Astrocyte (in vitro differentiated cells and primary cell): ENCODE data around the gene PDP2.

ENCODE experiments used
- EZH2 ChIP-seq: IDR thresholded peaks from 2 replicates; pipeline ENCODE4 v1.6.1; 2012; ENCODE audit warnings: mild to moderate bottlenecking, low read length, inconsistent platforms; ENCODE audit not compliant: insufficient read depth
- TF ChIP-seq, protein P1 (sequence below): IDR thresholded peaks from 2 replicates; pipeline ENCODE4 v1.5.1; 2011; ENCODE audit warnings: low read depth, mild to moderate bottlenecking, inconsistent platforms, low read length, moderate library complexity; ENCODE audit not compliant: insufficient read depth

DNA sequence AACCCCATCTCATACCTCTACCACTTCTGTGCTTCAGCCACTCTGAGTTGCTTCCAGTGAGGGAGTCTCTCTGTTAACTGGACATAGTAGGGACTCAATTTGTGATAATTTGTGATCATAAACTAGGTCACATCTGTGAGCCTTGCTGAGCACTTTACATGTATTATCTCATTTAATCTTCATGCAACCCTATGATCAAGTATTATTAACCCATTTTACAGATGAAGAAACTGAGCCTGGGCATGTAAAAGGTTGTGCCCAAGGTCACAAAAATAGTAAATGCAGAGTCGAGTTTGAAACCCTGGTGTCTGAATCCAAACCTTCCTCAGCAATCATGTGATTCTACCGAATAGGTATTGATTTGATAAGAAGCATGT, 18.6 kb downstream of the PDP2 start:
- TF ChIP-seq, protein P1, sequence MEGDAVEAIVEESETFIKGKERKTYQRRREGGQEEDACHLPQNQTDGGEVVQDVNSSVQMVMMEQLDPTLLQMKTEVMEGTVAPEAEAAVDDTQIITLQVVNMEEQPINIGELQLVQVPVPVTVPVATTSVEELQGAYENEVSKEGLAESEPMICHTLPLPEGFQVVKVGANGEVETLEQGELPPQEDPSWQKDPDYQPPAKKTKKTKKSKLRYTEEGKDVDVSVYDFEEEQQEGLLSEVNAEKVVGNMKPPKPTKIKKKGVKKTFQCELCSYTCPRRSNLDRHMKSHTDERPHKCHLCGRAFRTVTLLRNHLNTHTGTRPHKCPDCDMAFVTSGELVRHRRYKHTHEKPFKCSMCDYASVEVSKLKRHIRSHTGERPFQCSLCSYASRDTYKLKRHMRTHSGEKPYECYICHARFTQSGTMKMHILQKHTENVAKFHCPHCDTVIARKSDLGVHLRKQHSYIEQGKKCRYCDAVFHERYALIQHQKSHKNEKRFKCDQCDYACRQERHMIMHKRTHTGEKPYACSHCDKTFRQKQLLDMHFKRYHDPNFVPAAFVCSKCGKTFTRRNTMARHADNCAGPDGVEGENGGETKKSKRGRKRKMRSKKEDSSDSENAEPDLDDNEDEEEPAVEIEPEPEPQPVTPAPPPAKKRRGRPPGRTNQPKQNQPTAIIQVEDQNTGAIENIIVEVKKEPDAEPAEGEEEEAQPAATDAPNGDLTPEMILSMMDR, result no peak
- TF ChIP-seq EZH2, result no peak
